GM23338 (cell line): Measurements from ENCODE around the gene AHNAK.

Source experiments
- CREB1 ChIP-seq: fragments of 250-450 bp; sonication (Bioruptor Pico); IDR thresholded peaks from 2 replicates; pipeline ENCODE4 v1.5.0; 2020; ENCODE audit warnings: low read depth, mild to moderate bottlenecking, moderate library complexity
- CTCF ChIP-seq, 2 experiments: fragments of 200-600 bp in 1 of 2; sonication (generic) in 1 of 2; conservative IDR thresholded peaks; 2 replicates each; pipeline versions ENCODE4 v1.5.1 to v1.6.1; 2016 to 2017; ENCODE audit warnings: antibody characterized with exemption in 2 of 2, low read depth in 2 of 2, mild to moderate bottlenecking in 2 of 2, moderate library complexity in 1 of 2
- ETS1 ChIP-seq: IDR thresholded peaks from 2 replicates; pipeline ENCODE4 v1.6.1; 2016; ENCODE audit warnings: antibody characterized with exemption
- EZH2 ChIP-seq: fragments of 200-600 bp; sonication (generic); IDR thresholded peaks from one replicate; pipeline ENCODE4 v1.8.0; 2017; ENCODE audit warnings: antibody characterized with exemption, mild to moderate bottlenecking, low read depth; ENCODE audit not compliant: unreplicated experiment
- EZH2phosphoT487 ChIP-seq: fragments of 200-600 bp; sonication (generic); IDR thresholded peaks from one replicate; pipeline ENCODE4 v1.8.1; 2018; ENCODE audit warnings: antibody characterized with exemption; ENCODE audit not compliant: unreplicated experiment
- JUNB ChIP-seq: IDR thresholded peaks from one replicate; pipeline ENCODE4 v1.6.1; 2016; ENCODE audit warnings: antibody characterized with exemption; ENCODE audit not compliant: unreplicated experiment
- NANOG ChIP-seq: IDR thresholded peaks from 2 replicates; pipeline ENCODE4 v1.6.1; 2016; ENCODE audit warnings: antibody characterized with exemption, borderline replicate concordance
- POLR2AphosphoS5 ChIP-seq: IDR thresholded peaks from 2 replicates; pipeline ENCODE4 v1.6.1; 2016; ENCODE audit warnings: antibody characterized with exemption, low read depth
- REST ChIP-seq: IDR thresholded peaks from one replicate; pipeline ENCODE4 v1.6.1; 2018; ENCODE audit warnings: antibody characterized with exemption; ENCODE audit not compliant: unreplicated experiment
- STAT1 ChIP-seq: IDR thresholded peaks from one replicate; pipeline ENCODE4 v1.6.1; 2016; ENCODE audit warnings: antibody characterized with exemption; ENCODE audit not compliant: unreplicated experiment
- ZNF114 ChIP-seq: fragments of 250-450 bp; sonication (Bioruptor Pico); IDR thresholded peaks from 2 replicates; pipeline ENCODE4 v1.5.0; 2020; ENCODE audit warnings: mild to moderate bottlenecking, moderate library complexity
- ZNF331 ChIP-seq: fragments of 250-450 bp; sonication (Bioruptor Pico); IDR thresholded peaks from 2 replicates; pipeline ENCODE4 v1.5.0; 2020; ENCODE audit warnings: low read depth, mild to moderate bottlenecking, moderate library complexity
- TF ChIP-seq, protein P1 (sequence below): fragments of 250-450 bp; sonication (Bioruptor Pico); IDR thresholded peaks from 2 replicates; pipeline ENCODE4 v1.5.0; 2020; ENCODE audit warnings: mild to moderate bottlenecking, moderate library complexity

DNA sequence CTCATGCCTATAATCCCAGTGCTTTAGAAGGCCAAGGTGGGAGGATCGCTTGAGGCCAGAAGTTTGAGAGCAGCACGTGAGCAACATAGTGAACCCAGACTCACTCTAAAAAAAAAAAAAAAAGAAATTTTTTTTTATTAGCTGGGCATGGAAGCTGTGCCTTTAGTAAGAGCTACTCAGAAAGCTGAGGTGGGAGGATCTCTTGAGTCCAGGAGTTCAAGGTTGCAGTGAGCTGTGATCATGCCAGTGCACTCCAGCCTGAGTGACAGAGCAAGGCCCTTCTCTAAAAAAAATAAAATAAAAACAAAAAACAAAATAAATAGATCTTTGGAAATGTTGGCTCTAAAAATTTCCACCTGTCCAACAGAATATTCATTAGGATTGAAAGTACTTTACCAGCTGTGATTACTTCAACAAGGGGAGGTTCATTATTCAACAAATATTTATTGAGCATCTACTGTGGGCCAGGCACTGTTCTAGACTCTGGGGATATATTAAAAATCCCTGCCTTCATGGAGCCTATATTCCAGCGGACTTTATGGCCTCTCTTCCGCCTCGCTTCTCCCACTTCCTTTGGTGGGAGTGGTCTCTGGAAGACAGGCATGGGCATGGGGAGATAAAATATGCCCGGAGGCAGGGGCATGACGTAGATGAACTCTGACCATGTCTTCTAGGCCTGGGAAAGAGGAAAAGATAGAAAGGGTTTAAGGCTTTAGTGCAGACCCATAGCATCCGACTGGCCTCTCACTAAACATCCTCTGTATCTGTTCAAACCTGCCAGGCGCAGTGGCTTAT is 47.9 kb downstream of the AHNAK start:
- TF ChIP-seq CTCF (conservative IDR thresholded peaks at IDR 0.05; ENCODE audit: low read depth in 2 of 2) (no peak), EZH2phosphoT487 (no peak), REST (no peak), EZH2 (no peak), POLR2AphosphoS5 (no peak), CREB1 (CRISPR knock-in tag) (no peak), JUNB (no peak), NANOG (no peak), ETS1 (no peak), ZNF114 (CRISPR knock-in tag) (no peak), STAT1 (no peak), ZNF331 (CRISPR knock-in tag) (no peak)
- TF ChIP-seq, protein P1, sequence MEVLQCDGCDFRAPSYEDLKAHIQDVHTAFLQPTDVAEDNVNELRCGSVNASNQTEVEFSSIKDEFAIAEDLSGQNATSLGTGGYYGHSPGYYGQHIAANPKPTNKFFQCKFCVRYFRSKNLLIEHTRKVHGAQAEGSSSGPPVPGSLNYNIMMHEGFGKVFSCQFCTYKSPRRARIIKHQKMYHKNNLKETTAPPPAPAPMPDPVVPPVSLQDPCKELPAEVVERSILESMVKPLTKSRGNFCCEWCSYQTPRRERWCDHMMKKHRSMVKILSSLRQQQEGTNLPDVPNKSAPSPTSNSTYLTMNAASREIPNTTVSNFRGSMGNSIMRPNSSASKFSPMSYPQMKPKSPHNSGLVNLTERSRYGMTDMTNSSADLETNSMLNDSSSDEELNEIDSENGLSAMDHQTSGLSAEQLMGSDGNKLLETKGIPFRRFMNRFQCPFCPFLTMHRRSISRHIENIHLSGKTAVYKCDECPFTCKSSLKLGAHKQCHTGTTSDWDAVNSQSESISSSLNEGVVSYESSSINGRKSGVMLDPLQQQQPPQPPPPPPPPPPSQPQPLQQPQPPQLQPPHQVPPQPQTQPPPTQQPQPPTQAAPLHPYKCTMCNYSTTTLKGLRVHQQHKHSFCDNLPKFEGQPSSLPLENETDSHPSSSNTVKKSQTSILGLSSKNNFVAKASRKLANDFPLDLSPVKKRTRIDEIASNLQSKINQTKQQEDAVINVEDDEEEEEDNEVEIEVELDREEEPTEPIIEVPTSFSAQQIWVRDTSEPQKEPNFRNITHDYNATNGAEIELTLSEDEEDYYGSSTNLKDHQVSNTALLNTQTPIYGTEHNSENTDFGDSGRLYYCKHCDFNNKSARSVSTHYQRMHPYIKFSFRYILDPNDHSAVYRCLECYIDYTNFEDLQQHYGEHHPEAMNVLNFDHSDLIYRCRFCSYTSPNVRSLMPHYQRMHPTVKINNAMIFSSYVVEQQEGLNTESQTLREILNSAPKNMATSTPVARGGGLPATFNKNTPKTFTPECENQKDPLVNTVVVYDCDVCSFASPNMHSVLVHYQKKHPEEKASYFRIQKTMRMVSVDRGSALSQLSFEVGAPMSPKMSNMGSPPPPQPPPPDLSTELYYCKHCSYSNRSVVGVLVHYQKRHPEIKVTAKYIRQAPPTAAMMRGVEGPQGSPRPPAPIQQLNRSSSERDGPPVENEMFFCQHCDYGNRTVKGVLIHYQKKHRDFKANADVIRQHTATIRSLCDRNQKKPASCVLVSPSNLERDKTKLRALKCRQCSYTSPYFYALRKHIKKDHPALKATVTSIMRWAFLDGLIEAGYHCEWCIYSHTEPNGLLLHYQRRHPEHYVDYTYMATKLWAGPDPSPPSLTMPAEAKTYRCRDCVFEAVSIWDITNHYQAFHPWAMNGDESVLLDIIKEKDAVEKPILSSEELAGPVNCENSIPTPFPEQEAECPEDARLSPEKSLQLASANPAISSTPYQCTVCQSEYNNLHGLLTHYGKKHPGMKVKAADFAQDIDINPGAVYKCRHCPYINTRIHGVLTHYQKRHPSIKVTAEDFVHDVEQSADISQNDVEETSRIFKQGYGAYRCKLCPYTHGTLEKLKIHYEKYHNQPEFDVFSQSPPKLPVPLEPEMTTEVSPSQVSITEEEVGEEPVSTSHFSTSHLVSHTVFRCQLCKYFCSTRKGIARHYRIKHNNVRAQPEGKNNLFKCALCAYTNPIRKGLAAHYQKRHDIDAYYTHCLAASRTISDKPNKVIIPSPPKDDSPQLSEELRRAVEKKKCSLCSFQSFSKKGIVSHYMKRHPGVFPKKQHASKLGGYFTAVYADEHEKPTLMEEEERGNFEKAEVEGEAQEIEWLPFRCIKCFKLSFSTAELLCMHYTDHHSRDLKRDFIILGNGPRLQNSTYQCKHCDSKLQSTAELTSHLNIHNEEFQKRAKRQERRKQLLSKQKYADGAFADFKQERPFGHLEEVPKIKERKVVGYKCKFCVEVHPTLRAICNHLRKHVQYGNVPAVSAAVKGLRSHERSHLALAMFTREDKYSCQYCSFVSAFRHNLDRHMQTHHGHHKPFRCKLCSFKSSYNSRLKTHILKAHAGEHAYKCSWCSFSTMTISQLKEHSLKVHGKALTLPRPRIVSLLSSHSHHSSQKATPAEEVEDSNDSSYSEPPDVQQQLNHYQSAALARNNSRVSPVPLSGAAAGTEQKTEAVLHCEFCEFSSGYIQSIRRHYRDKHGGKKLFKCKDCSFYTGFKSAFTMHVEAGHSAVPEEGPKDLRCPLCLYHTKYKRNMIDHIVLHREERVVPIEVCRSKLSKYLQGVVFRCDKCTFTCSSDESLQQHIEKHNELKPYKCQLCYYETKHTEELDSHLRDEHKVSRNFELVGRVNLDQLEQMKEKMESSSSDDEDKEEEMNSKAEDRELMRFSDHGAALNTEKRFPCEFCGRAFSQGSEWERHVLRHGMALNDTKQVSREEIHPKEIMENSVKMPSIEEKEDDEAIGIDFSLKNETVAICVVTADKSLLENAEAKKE, result no peak
